Lung (tissue), 12 donors: ENCODE data around the gene SLC25A12. TPM values are rescaled to one million over a fixed set of nuclear protein-coding genes. Genes with fewer than 3 reads are reported as not detected.
"Not testable (repeated sequence)": the region's sequence is repeated elsewhere in the genome, so short reads cannot be mapped to it uniquely, and the experiment has no call there.

Experiments used
- ATAC-seq: fragments of 200-7000 bp; cut with Tn5 transposase; one replicate; pipeline ENCODE4 v1.9.1; 2020; ENCODE audit warnings: moderate number of reproducible peaks; ENCODE audit not compliant: insufficient read depth, low FRiP score
- DNase-seq, 3 donors: peaks; one replicate each; pipeline ENCODE4 v3.0.0-alpha.2; 2013 to 2017
- H3K27ac ChIP-seq, 2 donors: one replicate each; pipeline ENCODE4 v1.5.1; 2013; ENCODE audit warnings: mild to moderate bottlenecking in 2 of 2, moderate library complexity in 2 of 2, control low read depth in 1 of 2, inconsistent platforms in 1 of 2, low read depth in 1 of 2, low read length in 1 of 2
- H3K27me3 ChIP-seq, 3 donors: one replicate each; pipeline ENCODE4 v1.5.1; 2013; ENCODE audit warnings: low read length in 2 of 3; ENCODE audit not compliant: control insufficient read depth in 3 of 3, insufficient read depth in 3 of 3
- H3K36me3 ChIP-seq, 4 donors: one replicate each; pipeline ENCODE4 v1.5.1; 2013; ENCODE audit warnings: low read length in 4 of 4, mild to moderate bottlenecking in 1 of 4, moderate library complexity in 1 of 4; ENCODE audit not compliant: control insufficient read depth in 4 of 4, insufficient read depth in 4 of 4
- H3K4me1 ChIP-seq, 5 donors: one replicate each; pipeline ENCODE4 v1.5.1; 2013; ENCODE audit warnings: low read length in 5 of 5, mild to moderate bottlenecking in 2 of 5, moderate library complexity in 1 of 5; ENCODE audit not compliant: control insufficient read depth in 5 of 5, insufficient read depth in 5 of 5
- H3K4me3 ChIP-seq: one replicate; pipeline ENCODE4 v1.5.1; 2013; ENCODE audit warnings: mild to moderate bottlenecking, control low read depth, moderate library complexity
- H3K9ac ChIP-seq, 2 donors: one replicate each; pipeline ENCODE4 v1.5.1; 2013; ENCODE audit warnings: low read length in 2 of 2, control low read depth in 1 of 2; ENCODE audit not compliant: insufficient read depth in 1 of 2
- H3K9me3 ChIP-seq, 4 donors: one replicate each; pipeline ENCODE4 v1.5.1; 2013; ENCODE audit warnings: low read length in 3 of 4, mild to moderate bottlenecking in 1 of 4, moderate library complexity in 1 of 4; ENCODE audit not compliant: control insufficient read depth in 4 of 4, insufficient read depth in 3 of 4
- WGBS, 2 donors: extraction: QIAGEN DNeasy Blood & Tissue Kit; methylation state at CpG; one replicate each; pipeline ENCODE4 v1.1.7; 2013; 5-methylcytosine and 5-hydroxymethylcytosine counted together
- polyA plus RNA-seq, 2 donors: library from polyadenylated mRNA; stranded (reverse); fragments of 200-250 nt; gene quantifications; one replicate each; pipeline ENCODE4 v1.2.1, GENCODE V29; 2013
- total RNA-seq, 2 donors: library from RNA; depleted of rRNA in 1 of 2; stranded (reverse); fragments of >200 nt in 1 of 2; gene quantifications; one replicate each; pipeline ENCODE4 v1.2.1, GENCODE V29; 2014 to 2021
- TF ChIP-seq, protein P1 (sequence below): IDR thresholded peaks from 2 replicates; pipeline ENCODE4 v1.5.1; 2012; ENCODE audit warnings: mild to moderate bottlenecking; ENCODE audit errors: control extremely low read depth, extremely low read depth
- donor health status: control.
- donor health status: control.
- donor health status: Bipolar disorder and iron deficiency.
- donor health status: healthy.
- donor health status: DM: yes; HTN: yes; CAD: no.

SLC25A12 gene
- total and polyA plus RNA-seq, 4 donors, result 6.9 to 22.4 (median 14.2) TPM

DNA sequence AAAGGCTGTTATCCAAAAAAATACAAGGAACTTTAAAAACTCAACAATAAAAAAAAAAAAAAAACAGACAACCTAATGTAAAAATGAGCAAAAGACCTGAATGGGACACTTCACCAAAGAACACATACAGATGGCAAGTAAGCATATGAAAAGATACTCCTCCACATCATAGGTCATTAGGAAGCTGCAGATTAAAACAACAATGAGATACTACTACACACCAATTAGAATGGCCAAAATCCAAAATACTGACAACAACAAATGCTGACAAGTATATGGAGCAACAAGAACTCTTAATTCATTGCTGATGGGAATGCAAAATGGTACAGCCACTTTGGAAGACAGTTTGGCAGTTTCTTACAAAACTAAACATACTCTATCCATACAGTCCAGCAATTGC is 122.6 kb downstream of the SLC25A12 start:
- ATAC-seq (no peak), DNase-seq (no peak)
- Histone ChIP-seq H3K27me3 (no peaks in the 10 kb centered on the region), H3K27ac (no peak overlapping the region), H3K4me1 (no peaks in the 10 kb centered on the region), H3K9ac (no peak overlapping the region), H3K4me3 (no peak overlapping the region), H3K36me3 (peaks cover 0 to 4% (median 0%) of the 10 kb centered on the region in 4 donors), H3K9me3 (peaks cover 0 to 6% (median 0%) of the 10 kb centered on the region in 4 donors)
- TF ChIP-seq, protein P1, sequence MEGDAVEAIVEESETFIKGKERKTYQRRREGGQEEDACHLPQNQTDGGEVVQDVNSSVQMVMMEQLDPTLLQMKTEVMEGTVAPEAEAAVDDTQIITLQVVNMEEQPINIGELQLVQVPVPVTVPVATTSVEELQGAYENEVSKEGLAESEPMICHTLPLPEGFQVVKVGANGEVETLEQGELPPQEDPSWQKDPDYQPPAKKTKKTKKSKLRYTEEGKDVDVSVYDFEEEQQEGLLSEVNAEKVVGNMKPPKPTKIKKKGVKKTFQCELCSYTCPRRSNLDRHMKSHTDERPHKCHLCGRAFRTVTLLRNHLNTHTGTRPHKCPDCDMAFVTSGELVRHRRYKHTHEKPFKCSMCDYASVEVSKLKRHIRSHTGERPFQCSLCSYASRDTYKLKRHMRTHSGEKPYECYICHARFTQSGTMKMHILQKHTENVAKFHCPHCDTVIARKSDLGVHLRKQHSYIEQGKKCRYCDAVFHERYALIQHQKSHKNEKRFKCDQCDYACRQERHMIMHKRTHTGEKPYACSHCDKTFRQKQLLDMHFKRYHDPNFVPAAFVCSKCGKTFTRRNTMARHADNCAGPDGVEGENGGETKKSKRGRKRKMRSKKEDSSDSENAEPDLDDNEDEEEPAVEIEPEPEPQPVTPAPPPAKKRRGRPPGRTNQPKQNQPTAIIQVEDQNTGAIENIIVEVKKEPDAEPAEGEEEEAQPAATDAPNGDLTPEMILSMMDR, result no peak

DNA sequence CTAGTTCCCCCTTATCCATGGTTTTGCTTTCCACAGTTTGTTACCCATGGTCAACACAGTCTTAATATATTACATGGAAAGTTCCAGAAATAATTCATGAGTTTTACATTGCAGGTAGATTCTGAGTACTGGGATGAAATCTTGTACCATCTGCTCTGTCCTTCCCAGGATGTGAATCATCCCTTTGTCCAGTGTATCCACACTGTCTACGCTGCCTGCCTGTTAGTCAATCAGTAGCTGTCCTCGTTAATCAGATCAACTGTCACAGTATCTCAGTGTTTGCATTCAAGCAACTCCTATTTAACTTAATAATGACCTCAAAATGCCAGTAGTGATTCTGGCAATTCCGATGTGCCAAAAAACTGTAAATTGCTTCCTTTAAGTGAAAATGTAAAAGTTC is 130.4 kb downstream of the SLC25A12 start:
- TF ChIP-seq, protein P1, result no peak
- Histone ChIP-seq H3K4me3 (no peak overlapping the region), H3K9me3 (no peaks in the 10 kb centered on the region), H3K27ac (no peak overlapping the region), H3K9ac (no peak overlapping the region), H3K27me3 (no peaks in the 10 kb centered on the region), H3K36me3 (peaks cover 3 to 10% (median 5%) of the 10 kb centered on the region in 4 donors), H3K4me1 (no peaks in the 10 kb centered on the region)
- ATAC-seq (no peak), DNase-seq (no peak)
- 96 to 97% methylated on average over 3 of the region's 3 CpGs for WGBS, 2 donors

DNA sequence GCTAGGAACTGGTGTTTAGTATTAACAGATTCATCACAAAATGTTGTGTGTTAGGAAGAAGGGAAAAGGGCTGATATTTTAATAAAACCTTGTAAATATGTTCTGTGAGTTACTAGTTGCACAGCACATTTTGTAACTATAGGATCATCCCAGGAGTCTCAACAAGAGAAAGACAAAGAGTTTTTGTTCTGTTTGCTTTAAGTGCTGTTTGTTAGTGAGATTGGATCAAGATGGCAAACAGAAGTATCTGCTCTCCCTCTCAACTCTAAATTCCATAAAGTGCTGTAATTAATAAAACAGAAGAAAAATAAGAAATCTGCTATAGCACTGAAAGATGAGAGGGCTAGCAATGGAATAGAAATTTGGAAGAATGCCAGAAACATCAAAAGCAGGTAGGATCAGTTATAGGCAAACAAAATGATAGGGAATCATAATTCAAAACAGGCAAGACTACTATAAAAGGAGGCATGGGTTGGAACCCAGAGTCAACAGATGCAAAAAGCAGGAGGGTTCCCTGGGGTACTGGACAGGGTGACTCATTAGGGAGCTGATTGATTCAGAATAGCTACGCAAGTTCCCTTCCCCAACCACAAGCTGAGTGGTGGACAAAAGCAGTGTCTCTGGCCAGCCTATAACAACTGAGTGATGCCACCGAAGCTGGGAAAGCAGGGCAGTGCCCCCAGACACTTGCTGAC is 131.0 kb downstream of the SLC25A12 start:
- no peaks in the 10 kb centered on the region for H3K4me1 ChIP-seq
- no peak for ATAC-seq
- no peak overlapping the region for H3K27ac ChIP-seq
- TF ChIP-seq, protein P1, result no peak
- no peaks in the 10 kb centered on the region for H3K9me3 ChIP-seq
- WGBS, 2 donors, result 90 to 100% methylated on average over 2 of the region's 2 CpGs
- no peaks in the 10 kb centered on the region for H3K27me3 ChIP-seq
- no peak overlapping the region for H3K9ac ChIP-seq
- peaks cover 3 to 10% (median 5%) of the 10 kb centered on the region in 4 donors for H3K36me3 ChIP-seq
- no peak overlapping the region for H3K4me3 ChIP-seq
- DNase-seq, result no peak

DNA sequence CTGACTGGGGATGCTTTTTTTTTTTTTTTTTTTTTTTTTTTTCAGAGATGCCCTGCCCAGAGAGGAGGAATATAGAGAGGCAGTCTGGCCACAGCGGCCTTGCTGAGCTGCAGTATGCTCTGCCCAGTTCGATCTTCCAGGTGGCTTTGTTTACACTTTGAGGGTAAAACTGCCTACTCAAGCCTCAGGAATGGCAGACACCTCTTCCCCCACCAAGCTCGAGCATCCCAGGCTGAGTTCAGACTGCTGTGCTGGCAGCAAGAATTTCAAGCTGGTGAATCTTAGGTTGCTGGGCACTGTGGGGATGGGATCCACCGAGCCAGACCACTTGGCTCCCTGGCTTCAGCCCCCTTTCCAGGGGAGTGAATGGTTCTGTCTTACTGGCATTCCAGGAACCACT is 132.9 kb downstream of the SLC25A12 start:
- H3K4me1 ChIP-seq, H3K9ac ChIP-seq, H3K4me3 ChIP-seq, H3K27ac ChIP-seq, H3K27me3 ChIP-seq, H3K9me3 ChIP-seq, ATAC-seq, DNase-seq: not testable (repeated sequence)
- 95 to 98% methylated on average over 4 of the region's 4 CpGs for WGBS, 2 donors
- peaks cover 3 to 10% (median 4%) of the 10 kb centered on the region in 4 donors for H3K36me3 ChIP-seq

DNA sequence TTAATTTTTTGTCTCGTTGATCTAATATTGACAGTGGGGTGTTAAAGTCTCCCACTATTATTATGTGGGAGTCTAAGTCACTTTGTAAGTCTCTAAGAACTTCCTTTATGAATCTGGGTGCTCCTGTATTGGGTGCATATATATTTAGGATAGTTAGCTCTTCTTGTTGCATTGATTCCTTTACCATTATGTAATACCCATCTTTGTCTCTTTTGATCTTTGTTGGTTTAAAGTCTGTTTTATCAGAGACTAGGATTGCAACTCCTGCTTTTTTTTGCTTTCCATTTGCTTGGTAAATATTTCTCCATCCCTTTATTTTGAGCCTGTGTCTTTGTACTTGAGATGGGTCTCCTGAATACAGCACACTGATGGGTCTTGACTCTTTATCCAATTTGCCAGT is 135.3 kb downstream of the SLC25A12 start:
- peaks cover 4 to 12% (median 11%) of the 10 kb centered on the region in 4 donors for H3K36me3 ChIP-seq
- not testable (repeated sequence) for H3K9ac ChIP-seq, H3K4me1 ChIP-seq, H3K4me3 ChIP-seq, ATAC-seq, H3K9me3 ChIP-seq, H3K27me3 ChIP-seq, DNase-seq, H3K27ac ChIP-seq
- WGBS, 2 donors, result 98 to 100% methylated on average over 1 of the region's 1 CpG
